Activated gamma-delta T cell (primary cell): ENCODE results near the gene SEPTIN5.

Experiments used
- DNase-seq: peaks from one replicate; lab custom pipeline; 2025; lab: John Stamatoyannopoulos, UW

The SEPTIN5 gene

GRCh38 chr22:19733755-19734154, 19.5 kb downstream of the SEPTIN5 start:
- DNase-seq = no peak

- DNase-seq = no peak
These were observed 19.9 kb downstream of the SEPTIN5 start for GRCh38 chr22:19734163-19734562.

GRCh38 chr22:19734837-19735382, 20.6 kb downstream of the SEPTIN5 start:
- no peak for DNase-seq

- DNase-seq = no peak
These were observed 21.6 kb downstream of the SEPTIN5 start for GRCh38 chr22:19735665-19736510.

- DNase-seq = no peak
These were observed 23.8 kb downstream of the SEPTIN5 start for GRCh38 chr22:19737846-19738663.

- no peak for DNase-seq
These were observed 24.6 kb downstream of the SEPTIN5 start for GRCh38 chr22:19738664-19739447.

GRCh38 chr22:19739448-19739895, 25.2 kb downstream of the SEPTIN5 start:
- no peak for DNase-seq

- DNase-seq = no peak
These were observed 25.7 kb downstream of the SEPTIN5 start for GRCh38 chr22:19739911-19740449.

- no peak for DNase-seq
These were observed 26.3 kb downstream of the SEPTIN5 start for GRCh38 chr22:19740586-19740985.

- DNase-seq = no peak
These were observed 26.8 kb downstream of the SEPTIN5 start for GRCh38 chr22:19741053-19741452.

GRCh38 chr22:19742160-19743066, 28.1 kb downstream of the SEPTIN5 start:
- DNase-seq = no peak

GRCh38 chr22:19743081-19743480, 28.8 kb downstream of the SEPTIN5 start:
- no peak for DNase-seq

GRCh38 chr22:19743651-19744050, 29.3 kb downstream of the SEPTIN5 start:
- DNase-seq = no peak

- DNase-seq = no peak
These were observed 30.2 kb downstream of the SEPTIN5 start for GRCh38 chr22:19744350-19745006.

- no peak for DNase-seq
These were observed 31.1 kb downstream of the SEPTIN5 start for GRCh38 chr22:19745155-19746101.

- DNase-seq = no peak
These were observed 32.4 kb downstream of the SEPTIN5 start for GRCh38 chr22:19746726-19747125.

GRCh38 chr22:19747551-19747950, 33.2 kb downstream of the SEPTIN5 start:
- DNase-seq = no peak

GRCh38 chr22:19748139-19748538, 33.8 kb downstream of the SEPTIN5 start:
- no peak for DNase-seq
